ENCODE measurements around the gene PRG3. TPM values are rescaled to one million over a fixed set of nuclear protein-coding genes. Genes with fewer than 3 reads are reported as not detected.
A peak's percentile ranks its signal among the peaks of the same experiment; 100 is the strongest.

PRG3 gene
- total and polyA plus RNA-seq, 9 of the 15 experiments (the other 6 are each of a cell fraction or from before 2014, with no cell fraction given) = 0.18 to 0.55 (median 0.38) TPM; not detected in 6

DNA sequence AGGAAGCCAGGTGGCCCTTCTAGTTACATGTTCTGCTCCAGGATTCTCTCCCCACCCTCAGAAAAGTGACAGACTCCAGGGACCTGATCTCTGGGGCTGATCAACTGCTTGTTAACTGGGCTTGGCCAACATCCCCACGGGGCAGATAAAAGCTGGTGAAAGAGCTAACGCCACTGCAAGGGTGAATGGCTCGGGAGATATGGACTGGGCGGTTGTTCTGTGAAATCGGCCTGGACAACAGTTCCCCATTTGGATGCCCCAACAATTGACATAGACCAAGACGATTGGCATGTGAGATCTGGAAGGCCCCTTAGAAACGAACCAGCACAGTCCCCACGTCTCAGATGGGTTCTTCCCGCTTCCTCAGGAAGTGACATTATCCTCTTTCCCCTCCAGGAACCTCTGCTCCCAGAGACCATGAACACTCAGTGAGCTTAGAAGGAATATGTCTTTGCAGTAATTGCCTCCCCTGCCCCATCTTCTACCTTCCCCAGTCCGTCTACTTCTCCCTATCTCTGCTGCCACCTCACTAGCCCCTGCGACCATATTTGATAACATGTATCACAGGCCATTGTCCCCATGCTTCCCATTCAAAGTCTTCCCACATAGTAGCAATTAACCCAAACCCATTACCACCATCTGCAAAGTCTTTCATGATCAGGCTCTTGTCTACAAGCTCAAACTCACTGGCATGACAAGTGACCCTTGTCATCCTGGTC is 15.1 kb upstream of the PRG3 start (continued):
- peak in 1 of 3 experiments; percentile 70; a peak in 2 of 6 replicates for TF ChIP-seq ZBTB11 (CRISPR knock-in tag; IDR thresholded peaks at IDR 0.05)
- TF ChIP-seq PREB (CRISPR knock-in tag; IDR thresholded peaks at IDR 0.05) = no peak
- peak; percentile 77 for TF ChIP-seq ZNF395 (CRISPR knock-in tag; IDR thresholded peaks at IDR 0.05)
- 0 out of 2 replicates have a peak, but pooled peaks have one; percentile 23 for TF ChIP-seq ZNF584 (CRISPR knock-in tag; IDR thresholded peaks at IDR 0.05; ENCODE audit: low read depth)
- peak; percentile 58; the same call in 1 of the 2 replicates for TF ChIP-seq ATF7 (IDR thresholded peaks at IDR 0.05)
- peak; percentile 11; the same call in 1 of the 2 replicates for TF ChIP-seq EHMT2 (IDR thresholded peaks at IDR 0.05)
- peak; percentile 73; the same call in 1 of the 2 replicates for TF ChIP-seq KLF16 (IDR thresholded peaks at IDR 0.05)
- peak; percentile 91 for TF ChIP-seq CBFA2T3 (IDR thresholded peaks at IDR 0.05)
- TF ChIP-seq, protein P1, sequence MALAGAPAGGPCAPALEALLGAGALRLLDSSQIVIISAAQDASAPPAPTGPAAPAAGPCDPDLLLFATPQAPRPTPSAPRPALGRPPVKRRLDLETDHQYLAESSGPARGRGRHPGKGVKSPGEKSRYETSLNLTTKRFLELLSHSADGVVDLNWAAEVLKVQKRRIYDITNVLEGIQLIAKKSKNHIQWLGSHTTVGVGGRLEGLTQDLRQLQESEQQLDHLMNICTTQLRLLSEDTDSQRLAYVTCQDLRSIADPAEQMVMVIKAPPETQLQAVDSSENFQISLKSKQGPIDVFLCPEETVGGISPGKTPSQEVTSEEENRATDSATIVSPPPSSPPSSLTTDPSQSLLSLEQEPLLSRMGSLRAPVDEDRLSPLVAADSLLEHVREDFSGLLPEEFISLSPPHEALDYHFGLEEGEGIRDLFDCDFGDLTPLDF (CRISPR knock-in tag; IDR thresholded peaks at IDR 0.05) = no peak
- TF ChIP-seq, protein P2, sequence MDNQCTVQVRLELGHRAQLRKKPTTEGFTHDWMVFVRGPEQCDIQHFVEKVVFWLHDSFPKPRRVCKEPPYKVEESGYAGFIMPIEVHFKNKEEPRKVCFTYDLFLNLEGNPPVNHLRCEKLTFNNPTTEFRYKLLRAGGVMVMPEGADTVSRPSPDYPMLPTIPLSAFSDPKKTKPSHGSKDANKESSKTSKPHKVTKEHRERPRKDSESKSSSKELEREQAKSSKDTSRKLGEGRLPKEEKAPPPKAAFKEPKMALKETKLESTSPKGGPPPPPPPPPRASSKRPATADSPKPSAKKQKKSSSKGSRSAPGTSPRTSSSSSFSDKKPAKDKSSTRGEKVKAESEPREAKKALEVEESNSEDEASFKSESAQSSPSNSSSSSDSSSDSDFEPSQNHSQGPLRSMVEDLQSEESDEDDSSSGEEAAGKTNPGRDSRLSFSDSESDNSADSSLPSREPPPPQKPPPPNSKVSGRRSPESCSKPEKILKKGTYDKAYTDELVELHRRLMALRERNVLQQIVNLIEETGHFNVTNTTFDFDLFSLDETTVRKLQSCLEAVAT (IDR thresholded peaks at IDR 0.05) = peak in 1 of 2 experiments; percentile 28; a peak in 1 of 4 replicates
- peak; percentile 61 for TF ChIP-seq GATA2 (CRISPR knock-in tag; IDR thresholded peaks at IDR 0.05)
- no peak for TF ChIP-seq ZNF76 (CRISPR knock-in tag; IDR thresholded peaks at IDR 0.05; ENCODE audit: borderline replicate concordance)
- peak; percentile 48; the same call in 1 of the 2 replicates for TF ChIP-seq RNF2 (IDR thresholded peaks at IDR 0.05)
- TF ChIP-seq TRIM24 (IDR thresholded peaks at IDR 0.05) = peak; percentile 4 to 64; a peak in 2 of 4 replicates
- TF ChIP-seq, protein P3, sequence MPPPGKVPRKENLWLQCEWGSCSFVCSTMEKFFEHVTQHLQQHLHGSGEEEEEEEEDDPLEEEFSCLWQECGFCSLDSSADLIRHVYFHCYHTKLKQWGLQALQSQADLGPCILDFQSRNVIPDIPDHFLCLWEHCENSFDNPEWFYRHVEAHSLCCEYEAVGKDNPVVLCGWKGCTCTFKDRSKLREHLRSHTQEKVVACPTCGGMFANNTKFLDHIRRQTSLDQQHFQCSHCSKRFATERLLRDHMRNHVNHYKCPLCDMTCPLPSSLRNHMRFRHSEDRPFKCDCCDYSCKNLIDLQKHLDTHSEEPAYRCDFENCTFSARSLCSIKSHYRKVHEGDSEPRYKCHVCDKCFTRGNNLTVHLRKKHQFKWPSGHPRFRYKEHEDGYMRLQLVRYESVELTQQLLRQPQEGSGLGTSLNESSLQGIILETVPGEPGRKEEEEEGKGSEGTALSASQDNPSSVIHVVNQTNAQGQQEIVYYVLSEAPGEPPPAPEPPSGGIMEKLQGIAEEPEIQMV (tag; conservative IDR thresholded peaks at IDR 0.05; ENCODE audit: low read depth) = 0 out of 2 replicates have a peak, but pooled peaks have one; percentile 34
- 0 out of 4 replicates have a peak, but pooled peaks of 1 of the 2 experiments have one; percentile 14 for TF ChIP-seq NRF1 (conservative IDR thresholded peaks at IDR 0.05 in 1 of 2, IDR thresholded peaks at IDR 0.05 in 1 of 2)

Data from K562 (cell line).